HCEC 1CT (cell line): ENCODE data around the gene VIPR2.
"Not testable (repeated sequence)": the region's sequence is repeated elsewhere in the genome, so short reads cannot be mapped to it uniquely, and the experiment has no call there.

Experiments
- DNase-seq: peaks from one replicate; pipeline ENCODE4 v3.0.0-alpha.2; 2017

Gene VIPR2

DNA sequence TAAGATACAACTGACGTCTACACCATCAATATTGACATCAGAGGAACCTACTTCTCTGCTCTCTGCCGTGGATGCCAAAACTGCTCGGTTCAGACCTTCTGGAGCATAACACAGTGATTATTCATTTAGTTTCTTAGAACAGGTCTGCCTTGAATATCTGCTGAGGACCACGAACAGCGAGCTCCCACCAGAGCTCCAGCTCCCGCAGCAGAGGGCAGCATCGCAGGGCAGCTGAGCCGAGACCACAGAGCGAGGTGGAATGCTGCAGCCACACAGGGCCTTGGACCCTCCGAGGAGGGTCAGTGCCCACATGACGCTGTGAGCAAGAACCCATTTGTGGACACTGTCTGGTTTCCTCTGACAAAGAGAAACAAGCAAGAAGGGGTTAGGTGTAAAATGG, 6.8 kb downstream of the VIPR2 start:
- no peak for DNase-seq

DNA sequence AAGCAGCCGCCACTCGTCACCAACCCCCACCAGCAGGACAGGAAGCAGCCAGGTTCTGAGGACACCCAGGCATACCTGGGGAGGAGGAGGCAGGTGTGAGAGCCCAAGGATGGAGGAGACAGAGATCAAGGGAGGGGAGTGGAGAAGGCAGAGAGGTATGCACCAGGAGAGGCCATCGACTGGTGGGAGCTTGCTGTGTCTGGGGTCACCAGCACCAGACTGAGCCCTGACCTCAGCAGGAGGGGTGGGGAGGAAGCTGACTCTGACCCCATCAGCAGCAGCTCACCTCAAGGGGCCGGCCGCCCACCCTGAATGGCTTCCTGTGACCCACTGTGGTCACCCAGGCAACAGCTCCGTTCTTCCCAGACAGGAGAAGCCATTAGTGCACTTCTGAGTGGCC, 7.8 kb downstream of the VIPR2 start:
- no peak for DNase-seq

DNA sequence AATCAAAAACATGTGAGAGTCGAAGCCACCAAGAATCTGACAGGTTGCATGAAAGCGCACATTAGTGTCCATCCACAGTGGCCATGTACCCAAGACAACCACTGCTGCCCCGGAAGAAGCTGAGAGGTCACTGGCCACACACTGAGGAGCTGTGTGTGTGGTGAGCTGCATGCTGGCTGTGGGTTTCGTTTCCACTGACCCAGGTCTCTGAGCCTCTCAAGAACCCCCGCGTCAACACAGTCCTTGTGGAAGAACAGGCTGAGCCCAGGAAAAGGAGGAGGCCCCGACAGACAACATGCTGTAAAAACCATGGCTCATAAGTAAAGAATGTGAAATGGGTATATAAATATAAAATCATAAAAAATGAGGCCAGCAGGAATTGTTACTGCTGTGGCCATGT, 8.2 kb downstream of the VIPR2 start:
- DNase-seq = no peak

DNA sequence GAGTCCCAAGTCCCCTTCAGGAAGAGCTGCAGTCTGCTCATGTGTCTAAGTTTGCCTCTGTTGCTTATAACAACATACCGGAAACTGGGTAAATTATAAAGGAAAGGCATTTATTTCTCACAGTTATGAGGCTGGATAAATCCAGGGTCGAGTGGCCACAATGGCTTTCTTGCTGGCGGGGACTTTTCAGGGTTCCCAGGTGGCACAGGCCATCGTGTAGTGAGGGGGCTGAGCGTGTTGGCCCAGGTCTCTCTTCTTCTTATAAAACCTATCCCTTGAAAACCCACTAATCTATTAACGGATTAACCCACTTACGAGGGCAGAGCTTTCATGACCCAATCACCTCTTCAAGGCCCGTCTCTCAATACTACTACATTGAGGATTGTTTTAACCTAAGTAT, 8.7 kb downstream of the VIPR2 start:
- no peak for DNase-seq

DNA sequence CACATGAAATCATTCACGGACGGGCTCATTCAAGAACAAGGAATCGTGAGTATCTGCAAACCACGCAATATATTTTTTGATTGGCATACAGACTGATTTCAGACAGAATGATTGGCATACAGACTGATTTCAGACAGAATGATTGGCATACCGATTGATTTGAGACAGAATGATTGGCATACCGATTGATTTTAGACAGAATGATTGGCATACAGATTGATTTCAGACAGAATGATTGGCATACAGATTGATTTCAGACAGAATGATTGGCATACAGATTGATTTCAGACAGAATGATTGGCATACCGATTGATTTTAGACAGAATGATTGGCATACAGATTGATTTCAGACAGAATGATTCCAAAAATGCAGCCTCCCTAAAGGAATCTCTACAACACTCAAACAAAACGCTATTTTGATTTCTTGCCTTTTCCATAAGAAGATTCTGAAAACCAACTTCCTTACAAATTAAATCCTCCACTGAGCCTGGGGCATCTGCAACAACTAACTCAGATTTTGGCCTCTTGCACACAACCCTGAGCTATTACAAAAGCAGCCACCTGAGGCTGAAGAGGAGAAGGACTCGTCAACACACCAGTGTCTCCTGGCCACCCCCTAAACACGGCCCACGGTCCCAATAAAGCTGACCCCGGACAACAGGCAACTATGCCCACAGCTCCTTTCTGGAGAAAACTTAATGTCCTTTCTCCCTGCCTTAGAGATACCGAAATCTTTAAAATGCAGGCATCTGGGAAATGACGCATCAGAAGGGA, 11.8 kb downstream of the VIPR2 start:
- not testable (repeated sequence) for DNase-seq

DNA sequence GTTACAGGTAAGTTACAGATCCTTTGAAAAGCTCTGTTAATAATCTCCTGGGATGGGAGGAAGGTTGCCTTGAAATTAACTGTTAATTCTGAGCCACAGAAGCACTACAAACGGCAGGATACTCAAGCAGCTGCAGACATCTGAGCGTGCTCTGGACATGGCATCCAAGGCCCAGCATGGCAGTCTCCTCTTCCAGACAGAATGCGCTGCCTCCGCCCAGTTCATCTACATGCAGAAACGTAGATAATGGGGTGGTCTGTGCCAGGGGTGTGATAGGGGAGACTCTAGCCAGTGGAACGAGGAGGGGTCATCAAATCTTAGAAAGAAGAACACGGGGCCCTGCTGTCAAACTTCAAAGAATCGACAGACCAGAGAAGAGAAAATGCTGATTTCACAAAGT, 13.8 kb downstream of the VIPR2 start:
- DNase-seq = no peak

DNA sequence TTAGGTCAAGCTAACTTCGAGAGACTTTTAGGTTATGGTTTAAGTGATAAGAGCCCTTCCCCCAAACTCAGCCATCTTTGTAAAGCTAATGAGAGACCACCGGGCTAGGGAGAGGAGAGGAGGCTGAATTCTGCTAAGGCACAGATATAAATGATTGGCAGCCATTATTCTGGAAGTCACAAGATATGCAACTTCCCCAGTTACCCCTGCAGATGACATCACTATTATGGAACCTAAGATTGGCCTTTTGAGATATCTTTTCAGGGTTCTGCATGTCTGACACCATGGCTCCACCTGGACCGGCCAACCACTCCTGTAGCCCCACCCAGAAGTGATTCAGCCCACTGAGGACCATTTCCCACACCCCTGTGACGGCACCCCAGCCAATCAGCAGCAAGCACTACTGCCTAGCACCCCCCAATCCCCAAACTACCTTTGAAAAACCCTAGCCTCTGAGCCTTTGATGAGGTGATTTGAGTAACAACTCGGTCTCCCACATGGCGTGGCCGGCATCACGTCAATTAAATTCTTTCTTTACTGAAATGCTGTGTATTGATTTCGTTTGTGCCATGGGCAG, 14.4 kb downstream of the VIPR2 start:
- no peak for DNase-seq

DNA sequence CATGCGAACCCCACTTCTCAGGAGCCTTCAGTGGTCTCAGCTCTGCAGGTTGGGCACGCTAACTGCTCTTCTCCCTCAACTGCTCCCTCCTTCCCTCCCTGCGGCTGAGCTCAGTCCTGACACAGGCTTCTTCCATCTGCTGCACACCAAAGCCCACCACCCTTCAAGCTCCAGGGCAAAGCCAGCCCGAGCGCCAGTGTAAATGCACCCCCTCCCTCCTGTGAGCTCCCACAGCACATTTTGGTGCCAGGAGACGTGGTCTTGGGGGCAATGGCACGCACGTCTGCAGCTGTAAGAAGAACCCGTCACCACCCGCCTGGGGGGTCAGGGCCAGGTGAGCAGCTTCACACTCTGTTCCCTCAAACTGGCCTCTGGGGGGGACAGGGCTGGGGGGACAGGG, 15.9 kb downstream of the VIPR2 start:
- no peak for DNase-seq

DNA sequence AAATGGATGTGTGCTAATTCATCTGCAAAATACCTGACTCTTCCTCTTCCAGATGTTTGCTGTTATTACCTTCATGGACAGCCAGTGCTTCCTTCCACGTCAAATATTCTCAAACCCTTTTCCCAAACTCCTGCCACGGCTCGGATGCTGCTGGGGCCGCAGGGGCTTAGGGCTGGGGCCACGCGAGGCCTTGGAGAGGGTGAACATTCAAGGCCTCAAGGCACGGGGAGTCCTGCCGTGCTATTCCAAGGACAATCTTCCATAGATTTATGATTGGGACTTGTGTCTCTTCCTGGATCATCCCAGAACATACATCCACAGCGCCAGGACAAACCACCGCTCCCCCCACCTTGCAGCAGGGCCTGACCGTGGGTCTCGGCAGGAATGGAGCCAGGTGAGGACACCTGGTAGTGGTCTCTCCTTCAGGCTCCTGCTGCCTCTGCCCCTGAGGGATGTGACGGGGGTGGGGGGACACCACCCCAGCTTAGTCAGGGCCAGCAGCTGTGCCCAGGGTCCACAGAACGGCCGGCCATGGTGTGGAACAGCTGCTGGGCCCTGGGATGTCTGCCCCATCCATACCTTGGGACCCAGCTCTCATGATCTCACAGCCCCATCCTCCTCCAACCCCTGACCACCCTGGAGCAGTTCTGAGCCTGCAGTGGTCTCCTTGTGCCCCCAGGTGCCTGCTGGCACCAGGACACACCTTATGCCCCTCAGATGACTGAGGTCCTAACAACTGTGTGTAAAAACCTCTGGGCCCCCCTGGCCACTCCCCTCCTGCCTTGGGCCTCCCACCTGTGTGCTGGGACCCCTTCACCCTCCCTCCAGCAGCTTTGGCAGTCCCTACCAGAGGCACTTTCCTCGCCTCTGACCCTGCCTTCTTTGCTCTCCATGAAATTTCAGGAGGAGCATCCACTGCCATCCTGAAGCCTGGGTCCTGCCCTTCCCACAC, 16.7 kb downstream of the VIPR2 start:
- no peak for DNase-seq

DNA sequence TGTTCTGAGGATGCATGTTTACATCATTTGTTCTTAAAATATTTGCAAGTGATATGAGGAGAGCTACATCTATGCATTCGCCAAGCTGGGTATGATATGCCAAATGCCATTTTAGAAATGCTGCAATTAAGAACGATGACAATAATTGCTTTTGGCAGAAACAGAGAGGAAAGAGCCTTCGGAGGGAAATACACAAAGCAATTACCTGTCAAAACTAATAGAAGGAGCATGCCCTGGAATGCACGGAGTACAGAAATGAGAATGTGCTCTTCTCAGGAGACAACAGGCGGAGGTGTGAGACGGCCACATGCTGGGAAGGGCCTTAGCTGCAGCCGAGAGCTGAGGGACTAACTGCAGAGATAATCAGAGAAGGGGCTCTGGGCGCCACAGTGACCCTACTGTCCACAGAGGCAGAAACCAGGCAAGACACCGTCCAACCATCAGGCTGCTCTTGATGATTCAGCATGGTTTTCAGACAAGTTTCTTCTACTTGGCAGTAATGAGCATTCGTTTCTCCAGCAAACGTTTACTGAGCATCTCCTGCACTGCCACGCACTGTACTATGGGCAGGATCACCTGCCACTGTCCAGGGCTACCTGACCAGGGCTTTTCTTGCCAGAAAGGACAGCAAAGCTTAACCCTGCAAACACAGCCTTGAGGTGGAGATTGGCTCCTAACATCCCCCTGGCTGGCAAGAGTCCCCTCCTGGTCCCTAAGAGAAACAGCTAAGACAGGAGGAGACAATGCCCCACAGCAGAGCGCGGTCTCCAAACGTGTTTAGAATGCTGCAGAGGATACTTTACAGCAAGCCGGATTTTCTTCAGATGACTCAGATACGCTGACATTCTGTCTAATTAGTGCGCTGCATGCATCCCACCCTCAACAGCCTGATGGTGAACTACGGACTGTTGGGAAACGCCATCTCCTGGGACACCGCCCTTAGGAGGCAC, 18.1 kb downstream of the VIPR2 start:
- no peak for DNase-seq

DNA sequence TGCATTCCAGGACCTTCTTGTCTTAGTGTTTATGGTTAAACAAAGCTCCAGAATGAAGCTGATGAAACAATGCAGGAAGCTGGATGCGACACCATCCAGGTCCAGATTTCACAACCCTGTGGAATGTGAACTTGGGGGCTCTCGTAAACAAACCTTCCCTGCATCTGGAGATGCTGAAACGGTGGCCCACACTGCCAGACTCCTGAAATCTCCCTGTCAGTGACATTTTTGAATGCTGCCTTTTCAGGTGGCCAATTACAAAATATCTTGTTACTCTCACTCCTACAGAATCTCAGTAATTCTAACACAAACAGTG, 18.8 kb downstream of the VIPR2 start:
- no peak for DNase-seq

DNA sequence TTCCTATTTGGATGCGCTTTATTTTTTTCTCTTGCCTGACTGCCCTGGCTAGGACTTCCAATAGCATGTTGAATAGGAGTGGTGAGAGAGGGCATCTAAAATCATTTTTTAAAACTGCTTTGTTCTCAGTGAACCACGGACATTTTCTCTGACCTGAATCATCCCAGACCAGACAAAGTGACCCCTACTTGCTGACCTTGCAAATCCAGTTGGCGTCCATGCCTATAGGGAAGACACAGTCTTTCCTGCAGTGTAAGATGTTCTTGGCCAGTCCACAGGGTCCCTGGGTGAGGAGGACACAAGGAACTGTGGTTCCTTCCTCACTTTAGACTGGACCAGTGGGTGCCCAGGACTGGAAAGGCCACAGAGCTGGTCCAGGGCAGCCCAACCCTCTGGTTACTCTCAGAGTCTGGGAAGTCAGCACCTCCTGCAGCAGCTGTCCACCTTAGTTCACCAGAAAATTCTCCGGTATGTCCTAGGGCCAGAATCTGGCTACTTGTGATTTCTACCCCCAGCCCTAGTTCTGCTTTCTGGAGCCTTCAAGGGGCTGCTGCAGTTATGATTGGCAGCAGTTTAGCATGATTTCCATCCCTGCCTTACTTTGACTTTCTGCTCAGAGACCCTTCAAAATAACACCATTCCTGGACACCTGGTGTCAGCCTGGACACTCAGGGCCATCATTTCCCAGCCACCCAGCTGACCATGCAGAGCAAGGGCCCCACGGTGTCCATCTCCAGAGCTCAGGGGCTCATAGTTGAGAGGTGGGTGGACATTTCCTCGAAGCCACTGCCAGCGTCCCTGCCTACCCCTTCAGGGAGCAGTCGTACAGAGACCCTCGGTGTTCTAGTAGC, 19.3 kb downstream of the VIPR2 start:
- no peak for DNase-seq

DNA sequence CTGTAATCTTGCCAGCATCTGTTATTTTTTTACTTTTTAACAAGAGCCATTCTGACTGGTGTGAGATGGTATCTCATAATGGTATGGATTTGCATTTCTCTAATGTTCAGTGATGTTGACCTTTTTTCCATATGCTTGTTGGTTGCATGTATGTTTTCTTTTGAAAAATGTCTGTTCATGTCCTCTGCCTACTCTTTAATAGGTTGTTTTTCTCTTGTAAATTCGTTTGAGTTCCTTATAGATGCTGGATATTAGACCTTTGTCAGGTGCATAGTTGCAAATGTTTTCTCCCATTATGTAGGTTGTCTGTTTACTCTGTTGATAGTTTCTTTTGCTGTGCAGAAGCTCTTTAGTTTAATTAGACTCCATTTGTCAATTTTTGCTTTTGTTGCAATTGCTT, 20.9 kb downstream of the VIPR2 start:
- not testable (repeated sequence) for DNase-seq

DNA sequence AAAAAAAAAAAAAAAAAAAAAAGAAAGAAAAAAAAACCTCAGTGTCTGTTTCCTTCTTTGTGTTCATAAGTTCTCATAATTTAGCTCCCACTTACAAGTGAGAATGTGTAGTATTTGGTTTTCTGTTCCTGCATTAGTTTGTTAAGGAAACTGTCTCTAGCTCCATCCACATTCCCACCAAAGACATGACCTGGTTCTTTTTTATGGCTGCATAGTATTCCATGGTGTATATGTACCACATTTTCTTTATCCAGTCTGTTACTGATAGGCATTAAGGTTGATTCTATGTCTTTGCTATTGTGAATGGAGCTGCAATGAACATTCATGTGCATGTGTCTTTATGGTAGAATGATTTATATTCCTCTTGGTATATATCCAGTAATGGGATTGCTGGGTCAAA, 21.4 kb downstream of the VIPR2 start:
- not testable (repeated sequence) for DNase-seq

DNA sequence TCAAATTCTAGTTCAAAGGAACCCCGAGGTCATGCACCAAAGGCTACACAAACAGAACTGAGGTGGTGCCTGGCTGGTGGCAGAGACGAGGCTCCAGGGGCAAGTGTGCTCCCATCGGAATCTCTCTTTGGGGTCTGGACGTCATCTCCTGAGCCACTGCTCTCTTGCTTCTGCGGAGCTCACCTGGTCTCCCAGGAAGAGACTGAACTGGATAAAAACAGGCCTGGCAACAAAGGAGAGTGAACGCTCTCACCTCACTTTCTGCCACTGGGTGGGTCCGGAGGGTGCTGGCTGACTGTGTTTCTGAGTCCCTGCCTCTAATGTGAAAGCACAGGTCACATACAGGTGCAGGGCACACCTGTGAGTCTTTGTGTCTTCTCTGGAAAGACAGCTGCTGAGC, 22.4 kb downstream of the VIPR2 start:
- DNase-seq = no peak

DNA sequence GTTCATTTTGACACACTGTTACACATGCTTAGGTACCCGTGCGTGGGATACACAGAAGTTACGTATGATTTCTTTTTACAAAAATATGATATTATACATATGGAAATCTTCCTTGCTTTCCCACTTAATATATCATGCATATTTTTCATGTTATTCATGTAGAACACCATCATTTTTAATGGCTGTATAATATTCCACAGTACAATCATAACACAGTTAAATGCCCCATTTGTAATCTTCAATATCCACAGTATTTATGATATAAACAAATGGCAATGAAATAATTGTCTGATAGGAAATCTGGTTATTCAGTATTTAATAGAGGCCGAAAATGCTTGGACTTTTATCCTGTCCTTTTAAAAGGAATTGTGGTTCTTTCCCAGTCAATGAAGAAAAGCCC, 23.2 kb downstream of the VIPR2 start:
- no peak for DNase-seq

DNA sequence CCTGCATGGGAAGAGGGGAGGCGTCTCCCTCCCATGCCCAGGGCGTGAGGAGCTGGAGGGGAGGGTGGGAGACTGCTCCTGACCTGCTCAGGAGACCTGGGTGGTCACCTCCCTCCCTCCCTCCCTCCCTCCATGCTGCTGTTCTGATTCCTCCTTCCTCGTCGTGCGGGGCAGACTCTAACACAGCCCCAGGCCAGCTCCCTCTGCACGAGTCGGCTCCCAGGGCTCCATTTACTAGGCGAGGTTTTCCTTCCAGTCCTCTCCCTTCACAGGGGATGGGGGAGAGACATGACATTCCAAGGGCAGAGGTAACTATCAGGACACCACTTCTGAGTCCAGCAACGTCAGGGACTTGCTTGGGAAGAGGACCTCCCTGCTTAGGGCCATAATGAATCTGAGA, 23.6 kb downstream of the VIPR2 start:
- DNase-seq = no peak

DNA sequence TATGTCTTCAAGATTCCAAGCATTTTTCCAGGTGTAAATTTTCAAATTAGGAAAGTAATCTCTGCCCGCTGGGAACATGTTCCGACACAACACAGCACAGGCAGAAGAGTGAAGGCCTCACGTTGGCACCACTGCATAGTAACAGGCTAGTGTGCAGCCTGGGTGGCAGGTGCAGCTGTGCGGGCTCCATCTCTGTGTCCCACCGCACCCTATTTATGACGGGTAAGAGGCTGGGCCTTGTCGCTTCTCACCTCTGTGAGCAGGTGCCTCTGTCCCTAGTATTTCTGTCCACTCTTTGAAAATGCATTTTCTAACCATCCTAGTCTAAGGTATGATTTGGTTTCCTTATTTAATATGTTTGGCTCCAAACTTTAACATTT, 24.1 kb downstream of the VIPR2 start:
- no peak for DNase-seq

DNA sequence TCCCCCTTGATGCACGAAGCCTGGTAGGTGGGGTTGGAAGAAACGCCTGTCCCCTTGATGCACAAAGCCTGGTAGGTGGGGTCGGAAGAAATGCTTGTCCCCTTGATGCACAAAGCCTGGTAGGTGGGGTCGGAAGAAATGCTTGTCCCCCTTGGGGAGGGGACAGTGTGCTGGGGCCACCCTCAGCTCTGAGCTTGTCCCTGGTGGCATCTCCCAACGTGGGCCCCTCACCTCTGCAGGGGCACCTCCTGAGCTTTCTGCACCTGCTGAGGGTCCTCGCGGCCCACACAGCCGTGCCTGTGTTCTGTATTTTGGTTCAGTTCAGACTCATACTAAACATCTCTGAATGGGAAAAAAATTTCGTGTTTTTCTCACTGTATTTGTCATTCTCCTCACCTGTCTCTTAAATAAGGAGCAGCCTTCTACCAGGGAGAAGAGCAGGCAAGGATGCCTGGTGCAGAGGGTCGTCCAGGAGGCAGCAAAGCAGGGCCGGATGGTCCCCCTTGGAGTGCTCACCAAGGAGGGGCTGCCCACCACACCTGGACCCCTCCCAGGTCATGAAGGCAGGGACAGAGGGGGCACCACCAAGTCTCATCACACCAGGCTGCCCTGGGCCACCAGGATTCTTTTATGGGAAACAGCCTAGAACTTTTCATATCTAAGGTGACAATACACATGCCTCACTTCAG, 24.7 kb downstream of the VIPR2 start:
- DNase-seq = no peak

DNA sequence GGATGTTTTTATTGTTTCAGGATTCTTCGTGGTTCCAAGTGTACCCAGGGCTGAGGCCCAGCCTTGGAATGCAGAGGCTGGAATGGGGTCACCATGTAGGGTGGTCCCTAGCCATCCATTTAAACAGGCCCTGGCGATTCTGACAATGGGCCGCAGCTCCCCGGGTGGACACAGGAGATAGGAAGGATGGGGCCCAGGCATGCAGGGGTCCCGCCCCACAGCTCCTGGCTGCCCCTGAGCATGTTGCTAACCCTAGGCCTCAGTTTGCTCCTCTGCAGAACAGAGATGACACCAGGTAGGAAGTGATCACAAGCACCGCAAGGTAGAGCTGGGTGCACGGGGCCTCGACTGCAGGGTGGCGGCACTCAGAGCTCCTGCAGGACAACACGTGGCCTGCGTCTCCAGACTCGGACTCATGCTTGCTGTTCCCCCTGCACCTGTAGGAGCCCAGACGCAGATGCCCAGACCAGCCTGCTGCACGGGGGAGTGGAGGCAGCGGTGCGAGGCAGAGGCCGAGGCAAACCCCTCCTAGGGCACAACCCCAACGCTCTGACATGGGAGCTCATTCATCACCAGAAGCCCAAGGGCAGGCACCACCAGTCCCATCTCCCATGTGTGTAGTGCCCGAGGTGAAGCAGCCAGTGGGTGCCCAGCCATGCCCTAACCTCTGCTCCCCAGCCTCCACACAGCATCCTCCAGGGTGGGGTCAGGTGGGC, 25.5 kb downstream of the VIPR2 start:
- DNase-seq = no peak

DNA sequence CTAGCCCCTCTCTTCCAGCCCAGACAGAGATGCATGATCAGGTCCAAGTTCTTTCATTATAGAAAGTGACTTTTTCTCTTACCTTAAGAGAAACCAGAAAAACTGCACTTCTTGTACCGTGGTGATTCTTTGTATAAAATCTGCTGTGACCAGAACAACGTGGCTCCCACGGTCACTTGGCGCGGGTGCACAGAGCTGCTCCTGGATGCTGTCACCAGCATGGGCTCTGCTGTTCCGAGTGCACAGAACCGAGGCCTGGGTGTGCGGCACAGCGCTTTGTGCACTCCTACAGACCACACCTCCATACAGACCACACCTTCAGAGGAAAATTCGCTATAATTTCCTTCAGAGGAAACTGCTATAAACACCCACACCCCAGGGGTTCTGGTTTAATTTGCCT, 26.0 kb downstream of the VIPR2 start:
- no peak for DNase-seq
